ENCODE results near the gene DLX1.
A peak's percentile ranks its signal among the peaks of the same experiment; 100 is the strongest.

The DLX1 gene

GRCh38 chr2:172087780-172088244 lies 2.5 kb downstream of the DLX1 start:
- no peak for DNase-seq

DNA sequence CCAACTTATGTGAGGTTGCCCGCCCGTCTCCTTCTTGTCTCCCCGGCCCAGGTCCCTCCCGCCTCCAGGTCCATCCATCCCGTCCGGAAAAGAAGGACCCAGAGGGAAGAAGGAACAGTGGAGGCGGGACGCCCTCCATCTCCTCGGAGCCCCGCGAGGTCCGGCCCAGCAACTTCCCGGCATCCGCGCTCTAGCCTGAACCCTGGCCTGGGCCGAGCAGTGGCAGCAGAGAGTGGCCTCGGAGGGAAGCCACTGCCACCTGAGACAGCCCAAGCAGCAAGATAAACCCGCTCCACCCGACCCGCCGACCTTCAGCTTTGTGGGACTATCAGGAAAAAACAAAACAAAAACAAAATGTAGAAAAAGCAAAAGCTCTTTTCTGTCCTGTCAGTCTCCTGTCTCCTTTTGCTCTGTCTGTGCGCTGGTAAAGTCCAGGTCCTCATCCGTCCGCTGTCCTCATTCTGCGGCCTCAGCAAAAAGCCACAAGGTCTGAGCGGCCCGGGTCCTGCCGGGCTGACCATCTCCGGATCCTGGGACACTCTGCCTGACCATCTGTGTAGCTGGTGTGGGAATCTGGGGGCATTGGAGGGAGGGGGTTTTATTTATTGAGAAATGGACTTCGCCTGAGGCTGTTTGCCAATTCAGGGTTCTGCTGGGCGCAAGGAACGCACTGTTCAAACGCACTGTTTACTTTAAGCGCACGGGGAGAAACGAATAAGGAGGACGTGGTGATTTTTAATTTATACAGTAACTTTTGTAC lies 3.1 kb downstream of the DLX1 start:
- no peak for DNase-seq

DNA sequence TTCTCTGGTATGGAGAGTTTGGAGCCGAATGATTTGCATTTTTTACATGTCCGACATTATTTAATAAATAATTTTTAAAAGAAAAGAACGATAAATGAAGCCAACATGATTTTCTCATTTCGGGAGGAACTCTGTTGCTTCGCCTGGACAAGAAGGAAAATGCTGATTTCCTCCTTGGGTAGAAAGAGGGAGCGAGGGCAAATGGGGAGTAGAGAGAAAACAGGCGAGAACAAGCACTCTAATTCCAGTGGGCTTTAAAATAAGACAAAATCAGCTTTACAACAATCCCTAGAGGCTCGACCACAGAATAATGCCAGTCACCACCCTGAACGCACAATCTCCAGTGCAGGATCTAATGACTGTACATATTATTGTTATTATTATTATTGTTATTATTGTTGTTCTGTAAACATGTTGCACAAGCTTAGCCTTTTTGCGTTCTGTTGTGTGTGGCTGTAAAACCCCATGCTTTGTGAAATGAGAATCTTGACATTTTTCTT lies 3.7 kb downstream of the DLX1 start:
- no peak for DNase-seq

GRCh38 chr2:172089633-172090032 lies 4.3 kb downstream of the DLX1 start:
- no peak for DNase-seq

GRCh38 chr2:172090044-172090961 lies 5.0 kb downstream of the DLX1 start:
- DNase-seq, result no peak

GRCh38 chr2:172091000-172091641 lies 5.8 kb downstream of the DLX1 start:
- no peak for DNase-seq

GRCh38 chr2:172091761-172092566 lies 6.7 kb downstream of the DLX1 start:
- DNase-seq, result no peak

- DNase-seq, result no peak
These were observed 7.6 kb downstream of the DLX1 start for GRCh38 chr2:172092716-172093415.

GRCh38 chr2:172093416-172094293 lies 8.3 kb downstream of the DLX1 start:
- DNase-seq, result no peak

- DNase-seq, result no peak
These were observed 9.2 kb downstream of the DLX1 start for GRCh38 chr2:172094294-172095145.

GRCh38 chr2:172095146-172095904 lies 10.0 kb downstream of the DLX1 start:
- DNase-seq, result peak; percentile 67

DNA sequence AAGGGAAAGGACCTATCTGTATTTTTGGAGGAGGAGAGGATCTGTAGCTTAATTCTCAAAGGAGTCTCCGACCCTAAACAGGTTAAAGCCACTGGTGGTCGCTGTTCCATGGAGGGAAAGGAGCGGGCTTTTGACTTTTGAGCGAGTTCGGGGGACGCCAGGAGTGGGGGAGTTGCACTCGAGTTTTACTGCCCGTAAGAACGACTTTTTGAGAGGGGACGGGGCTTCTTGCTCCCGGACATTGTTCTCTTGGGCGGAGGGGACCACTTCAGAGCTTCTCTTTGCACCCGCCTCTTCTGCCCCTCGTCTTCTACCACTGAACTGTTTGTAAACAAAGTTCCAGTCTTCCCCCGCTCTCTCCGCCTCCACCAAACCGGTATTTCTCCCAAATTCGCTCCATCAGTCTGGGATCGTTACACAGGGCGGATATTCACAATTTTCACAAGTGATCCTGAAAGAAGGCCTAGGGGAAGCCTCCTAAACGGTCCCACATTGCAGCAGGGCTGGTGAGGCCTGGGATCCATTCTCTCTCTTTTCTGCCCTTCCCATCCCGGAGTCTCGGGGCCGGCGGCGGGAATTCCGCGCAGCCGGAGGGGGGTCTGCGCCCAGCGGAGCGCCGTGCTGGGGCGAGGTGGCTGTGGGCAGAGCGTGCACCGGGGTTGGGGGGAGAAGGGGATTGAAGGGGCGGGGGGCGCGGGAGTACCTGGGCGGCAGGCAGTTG lies 10.8 kb downstream of the DLX1 start:
- no peak for DNase-seq

DNA sequence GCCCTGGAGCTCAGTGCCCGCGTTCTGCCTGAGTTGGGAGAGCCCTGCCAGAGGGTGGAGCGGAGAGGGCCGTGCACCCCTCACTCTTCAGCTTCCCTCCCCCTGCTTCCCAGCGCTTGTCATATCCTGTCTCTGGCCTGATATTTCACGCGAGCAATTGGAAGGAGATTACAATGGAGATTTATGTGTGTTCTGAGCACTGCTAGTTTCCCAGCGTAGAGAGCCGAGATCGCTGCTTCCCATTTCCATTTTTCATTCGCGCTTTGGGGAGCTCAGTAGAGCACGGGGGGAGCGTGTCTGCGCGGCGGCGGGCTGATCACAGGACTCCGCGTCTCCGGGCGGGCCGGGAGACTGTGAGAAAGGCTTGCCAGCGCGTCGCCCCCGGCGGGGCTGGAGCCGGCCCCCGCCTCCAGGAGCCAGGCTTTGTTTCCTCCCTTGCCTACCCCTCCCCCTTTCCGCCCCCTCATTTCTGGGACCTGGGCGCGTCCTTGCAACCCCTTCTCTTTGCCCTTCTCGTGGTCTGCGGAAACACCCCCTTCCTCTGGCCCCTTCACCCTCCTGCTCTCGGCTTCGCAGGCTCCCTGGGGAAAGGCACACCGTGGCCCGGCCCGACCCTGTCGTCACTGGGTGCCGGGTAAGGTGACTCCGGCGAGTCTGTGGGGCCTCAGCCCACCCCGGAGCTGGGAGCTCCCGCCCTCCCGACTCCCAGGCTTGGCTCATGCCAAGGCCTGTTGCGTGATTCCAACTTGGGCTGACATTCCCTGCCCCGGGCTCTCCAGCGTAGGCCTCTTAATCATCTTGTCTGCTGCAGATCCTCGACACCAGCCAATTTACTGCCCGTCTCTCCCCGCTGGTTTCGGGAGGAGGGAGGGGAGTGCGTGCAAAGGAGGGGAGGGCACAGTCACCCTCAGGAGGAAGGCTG lies 11.6 kb downstream of the DLX1 start:
- DNase-seq, result no peak

DNA sequence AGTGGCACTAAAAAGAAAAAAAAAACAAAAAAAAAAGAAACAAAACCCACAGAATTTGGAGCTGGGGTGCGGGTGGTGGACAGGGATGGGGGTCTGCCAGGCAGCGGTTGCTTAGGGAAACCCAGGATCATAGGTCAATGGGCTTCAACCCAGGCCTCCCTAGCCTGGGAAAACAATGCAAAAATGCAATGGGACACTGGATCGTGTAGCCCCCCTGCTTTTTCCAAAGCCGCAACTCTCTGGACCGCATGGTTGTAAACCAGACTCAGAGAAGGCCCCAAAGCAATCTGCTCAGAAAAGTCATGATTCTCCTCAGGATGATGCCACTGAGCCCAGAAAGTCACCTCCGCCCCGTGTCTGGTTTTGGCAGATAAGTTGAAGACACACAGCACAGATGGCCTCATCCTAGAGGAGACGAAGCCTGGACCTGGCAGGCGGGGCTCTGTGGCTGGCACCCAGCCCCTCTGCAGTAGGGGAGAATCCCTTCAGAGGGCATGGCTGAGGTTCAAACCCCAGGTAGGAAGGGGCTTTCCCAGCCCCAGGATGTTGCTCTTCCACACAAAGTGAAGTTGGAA lies 12.3 kb downstream of the DLX1 start:
- no peak for DNase-seq

DNA sequence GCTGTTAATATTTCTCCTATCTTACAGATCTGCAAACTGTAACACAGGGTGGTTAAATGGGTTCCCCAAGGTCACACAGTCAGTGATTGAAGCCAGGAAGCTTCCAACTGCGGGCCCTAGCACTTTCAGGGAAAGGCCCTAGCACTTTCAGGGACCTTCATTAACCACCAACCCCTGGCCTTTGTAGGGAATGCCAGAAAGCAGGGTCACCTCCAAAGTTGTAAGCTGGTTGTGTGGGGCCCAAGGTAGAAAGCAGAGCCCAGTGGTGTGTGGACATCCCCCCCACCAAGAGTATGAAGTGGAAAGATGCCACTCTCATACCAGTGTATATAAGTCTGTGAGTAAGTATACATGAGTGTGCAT lies 13.0 kb downstream of the DLX1 start:
- DNase-seq, result no peak

DNA sequence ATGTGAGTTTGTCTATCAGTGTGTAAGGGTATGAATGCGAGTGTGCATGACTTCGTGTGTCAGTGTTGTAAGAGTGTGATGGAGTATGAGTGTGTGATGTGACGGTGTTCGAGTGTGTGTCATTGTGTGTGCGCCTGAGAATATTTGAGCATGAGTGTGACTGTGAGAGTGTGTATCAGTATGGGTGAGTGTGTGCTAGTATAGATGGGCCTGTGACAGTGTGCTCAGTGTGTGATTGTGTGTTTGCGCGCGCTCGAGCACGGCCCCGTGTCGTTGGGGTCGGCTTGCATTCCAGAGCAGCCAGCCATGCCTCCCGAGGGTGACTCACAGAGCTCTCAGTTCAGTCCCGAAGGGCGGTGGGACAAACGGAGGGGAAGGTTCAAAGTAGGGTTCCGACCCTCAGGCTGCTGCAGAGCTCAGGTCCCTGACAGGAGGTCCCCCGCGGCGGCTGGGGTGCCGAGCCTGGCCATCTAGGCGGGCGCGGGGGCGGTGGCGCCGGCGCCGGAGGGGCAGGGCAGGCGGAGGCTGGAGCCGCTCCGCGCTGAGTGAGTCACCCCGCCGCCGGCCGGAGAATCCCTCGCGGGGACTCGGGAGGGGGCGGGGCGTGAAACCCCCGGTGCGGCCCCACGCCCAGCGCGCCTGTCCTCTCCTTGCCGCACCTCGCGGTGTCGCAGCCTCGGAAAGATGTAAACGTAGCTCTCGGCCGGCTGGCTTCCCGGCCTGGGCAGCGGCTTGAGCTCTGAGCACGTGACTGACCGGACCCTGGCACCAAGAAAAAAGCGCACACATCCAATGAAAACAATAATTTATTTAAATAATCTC lies 13.6 kb downstream of the DLX1 start:
- peak; percentile 50 for DNase-seq

All from RPMI8226 (cell line).